Measurements from ENCODE around the gene ITGA6. TPM values are rescaled to one million over a fixed set of nuclear protein-coding genes. Genes with fewer than 3 reads are reported as not detected.

ITGA6 gene
- total RNA-seq, 1 donor from 2014 or later: 0.81 TPM

DNA sequence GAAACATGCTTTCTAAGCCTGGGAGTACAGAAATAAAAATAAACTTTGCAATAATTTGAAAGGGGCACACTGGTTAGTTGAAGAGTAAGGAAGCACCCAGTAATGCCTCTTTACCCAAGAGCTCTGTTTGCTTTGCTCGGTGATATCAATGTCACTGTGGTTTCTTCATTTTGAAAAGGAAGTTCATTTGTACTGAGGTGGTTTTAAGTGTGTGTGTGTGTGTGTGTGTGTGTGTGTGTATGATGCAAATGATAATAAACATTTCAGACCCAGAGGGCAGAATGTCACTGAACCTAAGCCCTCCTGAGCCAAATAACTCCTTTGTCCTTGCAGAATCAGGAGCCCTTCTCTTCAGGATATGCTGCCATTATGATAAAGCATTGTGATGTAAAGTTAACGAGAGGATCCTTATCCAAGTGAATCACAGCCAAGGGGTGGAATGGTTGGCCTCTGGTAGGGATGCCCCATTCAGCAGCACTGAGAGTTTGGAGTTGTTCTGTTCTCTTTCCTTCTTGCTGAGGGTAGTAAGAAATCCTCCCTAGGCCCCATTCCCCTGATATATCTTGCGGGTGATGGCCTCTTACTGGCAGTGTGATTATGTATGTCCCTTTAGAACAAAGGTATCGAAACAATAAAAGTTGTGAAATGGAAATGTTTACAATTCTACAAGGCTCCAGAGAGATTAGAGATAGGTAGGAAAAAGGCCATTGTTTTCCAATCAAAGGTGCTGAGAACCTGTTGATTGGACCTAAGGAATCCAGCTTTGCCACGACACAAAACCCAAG is 7.6 kb downstream of the ITGA6 start:
- no peak for DNase-seq
- TF ChIP-seq, protein P1, sequence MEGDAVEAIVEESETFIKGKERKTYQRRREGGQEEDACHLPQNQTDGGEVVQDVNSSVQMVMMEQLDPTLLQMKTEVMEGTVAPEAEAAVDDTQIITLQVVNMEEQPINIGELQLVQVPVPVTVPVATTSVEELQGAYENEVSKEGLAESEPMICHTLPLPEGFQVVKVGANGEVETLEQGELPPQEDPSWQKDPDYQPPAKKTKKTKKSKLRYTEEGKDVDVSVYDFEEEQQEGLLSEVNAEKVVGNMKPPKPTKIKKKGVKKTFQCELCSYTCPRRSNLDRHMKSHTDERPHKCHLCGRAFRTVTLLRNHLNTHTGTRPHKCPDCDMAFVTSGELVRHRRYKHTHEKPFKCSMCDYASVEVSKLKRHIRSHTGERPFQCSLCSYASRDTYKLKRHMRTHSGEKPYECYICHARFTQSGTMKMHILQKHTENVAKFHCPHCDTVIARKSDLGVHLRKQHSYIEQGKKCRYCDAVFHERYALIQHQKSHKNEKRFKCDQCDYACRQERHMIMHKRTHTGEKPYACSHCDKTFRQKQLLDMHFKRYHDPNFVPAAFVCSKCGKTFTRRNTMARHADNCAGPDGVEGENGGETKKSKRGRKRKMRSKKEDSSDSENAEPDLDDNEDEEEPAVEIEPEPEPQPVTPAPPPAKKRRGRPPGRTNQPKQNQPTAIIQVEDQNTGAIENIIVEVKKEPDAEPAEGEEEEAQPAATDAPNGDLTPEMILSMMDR (IDR thresholded peaks at IDR 0.05; ENCODE audit: partially characterized antibody, unreplicated experiment): no peak
- Mint-ChIP-seq H3K27ac (ENCODE audit: unreplicated experiment) (no peak overlapping the region), H3K36me3 (ENCODE audit: unreplicated experiment) (no peaks in the 10 kb centered on the region), H3K4me3 (ENCODE audit: unreplicated experiment) (no peak overlapping the region), H3K27me3 (ENCODE audit: unreplicated experiment) (no peaks in the 10 kb centered on the region), H3K4me1 (ENCODE audit: low read depth, unreplicated experiment) (no peaks in the 10 kb centered on the region), H3K9me3 (ENCODE audit: unreplicated experiment) (no peaks in the 10 kb centered on the region)

GRCh38 chr2:172435606-172435911 is 8.2 kb downstream of the ITGA6 start:
- H3K4me1 Mint-ChIP-seq (ENCODE audit: low read depth, unreplicated experiment): no peaks in the 10 kb centered on the region
- no peaks in the 10 kb centered on the region for H3K36me3 Mint-ChIP-seq (ENCODE audit: unreplicated experiment)
- H3K9me3 Mint-ChIP-seq (ENCODE audit: unreplicated experiment): no peaks in the 10 kb centered on the region
- TF ChIP-seq, protein P1 (IDR thresholded peaks at IDR 0.05; ENCODE audit: partially characterized antibody, unreplicated experiment): no peak
- no peak overlapping the region for H3K27ac Mint-ChIP-seq (ENCODE audit: unreplicated experiment)
- no peak overlapping the region for H3K4me3 Mint-ChIP-seq (ENCODE audit: unreplicated experiment)
- no peaks in the 10 kb centered on the region for H3K27me3 Mint-ChIP-seq (ENCODE audit: unreplicated experiment)
- DNase-seq: no peak

DNA sequence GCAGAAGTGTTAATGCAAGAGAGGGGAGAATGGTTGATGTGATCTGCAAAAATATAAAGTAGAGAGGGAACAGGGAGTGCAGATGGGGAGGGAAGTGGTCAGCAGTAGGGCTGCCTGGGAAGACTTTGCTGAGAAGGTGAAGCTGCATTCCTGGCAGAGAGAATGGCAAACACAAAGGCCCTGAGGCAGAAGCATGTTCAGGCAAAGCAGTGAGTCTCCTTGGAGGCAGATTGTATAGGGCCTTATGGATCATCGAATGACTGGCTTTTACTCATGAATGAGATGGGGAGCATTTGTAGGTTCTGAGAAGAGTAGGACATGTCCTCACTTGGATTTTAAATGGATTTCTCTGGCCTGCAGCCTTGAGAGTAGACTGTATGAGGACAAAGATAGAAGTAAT is 9.5 kb downstream of the ITGA6 start:
- H3K9me3 Mint-ChIP-seq (ENCODE audit: unreplicated experiment): no peaks in the 10 kb centered on the region
- no peaks in the 10 kb centered on the region for H3K36me3 Mint-ChIP-seq (ENCODE audit: unreplicated experiment)
- no peak overlapping the region for H3K27ac Mint-ChIP-seq (ENCODE audit: unreplicated experiment)
- H3K4me1 Mint-ChIP-seq (ENCODE audit: low read depth, unreplicated experiment): no peaks in the 10 kb centered on the region
- no peak overlapping the region for H3K4me3 Mint-ChIP-seq (ENCODE audit: unreplicated experiment)
- TF ChIP-seq, protein P1 (IDR thresholded peaks at IDR 0.05; ENCODE audit: partially characterized antibody, unreplicated experiment): no peak
- no peak for DNase-seq
- H3K27me3 Mint-ChIP-seq (ENCODE audit: unreplicated experiment): no peaks in the 10 kb centered on the region

DNA sequence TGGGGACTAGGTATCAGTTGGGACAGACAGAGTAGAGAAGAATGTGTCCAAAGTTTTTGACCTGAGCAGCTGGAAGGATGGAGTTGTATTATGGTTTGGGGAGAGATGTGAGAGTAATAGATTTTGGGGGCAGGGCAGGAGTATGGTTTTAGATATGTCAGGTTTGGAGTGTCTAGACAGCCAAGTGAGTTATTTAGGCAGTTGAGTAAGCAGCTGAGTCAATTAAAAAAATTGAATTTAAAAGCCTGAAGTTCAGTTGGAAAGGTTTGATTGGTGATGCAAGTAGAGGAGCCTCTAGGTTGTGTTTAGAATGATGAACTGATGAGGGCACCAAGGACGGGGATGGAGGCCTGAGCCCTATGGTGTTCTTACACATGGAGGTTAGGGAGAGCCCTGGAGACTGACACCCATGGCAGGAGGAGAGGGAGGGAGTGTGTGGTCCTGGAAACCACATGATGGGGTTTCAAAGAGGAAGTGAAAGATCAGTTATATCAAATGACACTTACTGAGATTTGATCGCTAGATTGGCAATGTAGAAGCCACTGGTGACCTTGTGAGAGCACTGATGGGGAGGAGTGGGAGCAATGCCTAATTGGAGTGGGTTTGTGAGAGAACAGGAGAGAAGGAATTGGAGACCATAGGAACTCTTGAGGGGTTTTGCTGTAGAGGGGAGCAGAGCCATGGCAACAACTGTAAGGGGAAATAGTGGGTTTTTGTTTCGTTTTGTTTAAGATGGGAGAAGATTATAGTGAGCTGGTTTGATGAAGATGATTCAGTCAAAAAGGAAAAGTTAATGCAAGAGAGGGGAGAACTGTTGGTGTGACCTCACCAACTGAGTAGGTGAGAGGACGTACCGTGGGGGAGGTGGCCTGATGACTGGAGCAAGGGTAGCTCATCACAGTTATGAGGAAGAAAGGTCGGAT is 10.3 kb downstream of the ITGA6 start:
- Mint-ChIP-seq H3K4me1 (ENCODE audit: low read depth, unreplicated experiment) (no peaks in the 10 kb centered on the region), H3K27me3 (ENCODE audit: unreplicated experiment) (no peaks in the 10 kb centered on the region), H3K9me3 (ENCODE audit: unreplicated experiment) (no peaks in the 10 kb centered on the region), H3K27ac (ENCODE audit: unreplicated experiment) (no peak overlapping the region), H3K36me3 (ENCODE audit: unreplicated experiment) (no peaks in the 10 kb centered on the region), H3K4me3 (ENCODE audit: unreplicated experiment) (no peak overlapping the region)
- TF ChIP-seq, protein P1 (IDR thresholded peaks at IDR 0.05; ENCODE audit: partially characterized antibody, unreplicated experiment): no peak
- DNase-seq: no peak

All from glutamatergic neuron (in vitro differentiated cells).